GM12872 (cell line): Measurements from ENCODE around the gene MBD5.

Experiments
- CTCF ChIP-seq: IDR thresholded peaks from 3 replicates; pipeline ENCODE4 v1.5.1; 2011; ENCODE audit warnings: low read depth, mild to moderate bottlenecking, low read length, moderate library complexity; ENCODE audit not compliant: insufficient read depth

The MBD5 gene

GRCh38 chr2:148458171-148458570, 437.3 kb downstream of the MBD5 start:
- TF ChIP-seq CTCF = no peak

- no peak for TF ChIP-seq CTCF
These were observed 438.5 kb downstream of the MBD5 start for GRCh38 chr2:148459377-148459778.

GRCh38 chr2:148461876-148462275, 441.0 kb downstream of the MBD5 start:
- no peak for TF ChIP-seq CTCF

GRCh38 chr2:148475626-148476025, 454.7 kb downstream of the MBD5 start:
- no peak for TF ChIP-seq CTCF

GRCh38 chr2:148479398-148479797, 458.5 kb downstream of the MBD5 start:
- TF ChIP-seq CTCF = no peak

GRCh38 chr2:148483665-148484064, 462.8 kb downstream of the MBD5 start:
- no peak for TF ChIP-seq CTCF

- TF ChIP-seq CTCF = no peak
These were observed 463.2 kb downstream of the MBD5 start for GRCh38 chr2:148484066-148484465.

- no peak for TF ChIP-seq CTCF
These were observed 465.8 kb downstream of the MBD5 start for GRCh38 chr2:148486655-148487054.
